UCSD-AML1 (cell line): ENCODE data around the gene PLA2G4C.

ENCODE experiments used
- DNase-seq: peaks from one replicate; lab custom pipeline; 2025; ENCODE audit not compliant: unreplicated experiment; lab: John Stamatoyannopoulos, UW

PLA2G4C gene, protein sequence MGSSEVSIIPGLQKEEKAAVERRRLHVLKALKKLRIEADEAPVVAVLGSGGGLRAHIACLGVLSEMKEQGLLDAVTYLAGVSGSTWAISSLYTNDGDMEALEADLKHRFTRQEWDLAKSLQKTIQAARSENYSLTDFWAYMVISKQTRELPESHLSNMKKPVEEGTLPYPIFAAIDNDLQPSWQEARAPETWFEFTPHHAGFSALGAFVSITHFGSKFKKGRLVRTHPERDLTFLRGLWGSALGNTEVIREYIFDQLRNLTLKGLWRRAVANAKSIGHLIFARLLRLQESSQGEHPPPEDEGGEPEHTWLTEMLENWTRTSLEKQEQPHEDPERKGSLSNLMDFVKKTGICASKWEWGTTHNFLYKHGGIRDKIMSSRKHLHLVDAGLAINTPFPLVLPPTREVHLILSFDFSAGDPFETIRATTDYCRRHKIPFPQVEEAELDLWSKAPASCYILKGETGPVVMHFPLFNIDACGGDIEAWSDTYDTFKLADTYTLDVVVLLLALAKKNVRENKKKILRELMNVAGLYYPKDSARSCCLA

DNA sequence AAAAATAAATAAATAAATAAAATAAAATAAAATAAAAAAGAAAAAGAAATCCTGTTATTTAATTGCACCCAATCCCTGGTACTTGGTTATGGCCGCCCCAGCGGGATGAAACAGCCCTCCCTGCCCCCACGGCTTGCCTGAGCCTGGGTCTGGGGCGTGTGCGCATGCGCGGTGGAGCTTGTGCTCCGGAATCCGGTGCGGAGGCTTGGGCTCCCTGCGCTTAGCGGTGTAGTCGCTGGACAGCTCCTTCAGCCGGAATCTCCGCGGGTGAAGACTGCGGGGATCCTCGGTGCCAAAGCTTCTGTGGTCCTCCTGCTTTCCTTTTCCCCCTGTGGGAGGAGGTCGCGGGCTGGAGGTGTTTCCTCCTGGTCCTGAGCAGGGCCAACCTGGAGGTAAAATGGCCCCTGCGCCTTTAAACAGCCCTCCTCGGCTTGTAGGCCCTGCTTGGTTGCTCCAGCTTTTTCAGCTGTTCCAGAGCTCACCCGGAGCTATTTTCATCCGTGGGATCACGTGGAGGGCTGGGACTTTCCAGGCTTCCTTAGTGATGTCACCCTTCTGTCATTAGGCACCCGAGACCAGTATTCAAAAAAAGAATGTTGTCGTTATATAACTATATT, at the start of gene PLA2G4C:
TSS of gene PLA2G4C (minus strand) at position 468 of the 617 bp plus-strand sequence. CDS start 4,288 bp downstream, outside the sequence.
- peak; percentile 93 for DNase-seq

- no peak for DNase-seq
Measured at GRCh38 chr19:48158210-48158790, 47.7 kb upstream of the PLA2G4C start.

GRCh38 chr19:48154003-48154402, 43.4 kb upstream of the PLA2G4C start:
- no peak for DNase-seq

DNA sequence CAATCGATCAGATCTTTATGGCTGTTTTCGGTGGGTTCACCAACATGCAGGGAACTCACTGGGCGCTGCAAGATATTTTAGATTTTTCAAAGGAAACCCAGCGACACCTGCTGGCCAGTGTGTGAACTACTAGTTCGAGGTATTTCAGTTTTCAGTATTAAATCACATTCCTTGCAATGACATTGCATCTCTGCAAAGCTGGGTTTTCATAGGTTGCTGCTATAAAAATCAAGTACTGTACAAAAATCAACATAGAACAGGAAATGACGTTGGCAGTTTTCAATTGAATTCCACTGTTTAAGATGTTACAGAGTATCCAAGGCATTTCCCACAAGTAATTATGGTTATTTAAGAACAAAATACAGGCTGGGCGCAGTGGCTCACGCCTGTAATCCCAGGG, 41.9 kb upstream of the PLA2G4C start:
- peak; percentile 61 for DNase-seq

DNA sequence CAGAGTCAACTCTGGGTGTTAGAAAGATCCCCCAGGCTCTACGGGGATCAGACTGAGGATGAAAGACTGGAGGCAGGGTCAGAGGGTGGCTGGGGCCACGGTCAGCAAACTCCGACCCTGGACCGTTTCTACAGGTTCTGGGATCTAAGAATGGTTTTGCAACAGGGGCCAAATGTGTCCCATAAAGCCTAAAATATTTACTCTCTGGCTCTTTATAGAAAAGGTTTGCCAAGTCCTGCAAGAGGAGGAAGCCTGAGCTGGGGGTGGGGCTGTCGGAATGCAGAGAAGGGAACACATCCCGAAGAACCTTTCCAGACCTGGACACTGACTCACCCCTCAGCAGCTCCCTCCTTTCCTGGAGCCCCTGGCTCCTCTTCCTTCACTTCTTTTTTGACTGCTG, 38.8 kb upstream of the PLA2G4C start:
- DNase-seq = no peak

GRCh38 chr19:48148576-48148975, 38.0 kb upstream of the PLA2G4C start:
- DNase-seq = no peak

GRCh38 chr19:48147597-48148175, 37.1 kb upstream of the PLA2G4C start:
- DNase-seq = no peak

GRCh38 chr19:48139053-48139452, 28.4 kb upstream of the PLA2G4C start:
- DNase-seq = no peak

DNA sequence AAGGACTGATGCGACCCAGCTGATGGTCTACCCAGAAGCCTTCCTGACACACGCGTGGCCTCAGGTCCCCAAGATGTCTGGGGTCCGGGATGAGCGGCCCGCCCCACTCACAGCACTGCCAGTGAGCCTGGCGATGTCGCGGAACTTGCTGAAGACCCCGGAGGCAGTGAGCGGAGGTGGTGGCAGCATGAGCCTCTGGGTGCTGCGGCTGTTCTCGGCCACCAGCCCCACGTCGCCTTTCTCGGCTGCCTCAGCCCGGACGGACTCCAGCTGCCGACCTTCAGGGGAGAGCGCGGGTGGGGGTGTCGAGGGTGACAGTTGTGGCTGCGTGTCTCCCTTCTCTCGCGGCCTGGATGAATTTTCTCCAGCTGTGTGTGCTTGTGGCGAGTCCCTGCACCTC, 26.8 kb upstream of the PLA2G4C start:
- DNase-seq = no peak

- DNase-seq = no peak
Measured at GRCh38 chr19:48136547-48136946, 25.9 kb upstream of the PLA2G4C start.

DNA sequence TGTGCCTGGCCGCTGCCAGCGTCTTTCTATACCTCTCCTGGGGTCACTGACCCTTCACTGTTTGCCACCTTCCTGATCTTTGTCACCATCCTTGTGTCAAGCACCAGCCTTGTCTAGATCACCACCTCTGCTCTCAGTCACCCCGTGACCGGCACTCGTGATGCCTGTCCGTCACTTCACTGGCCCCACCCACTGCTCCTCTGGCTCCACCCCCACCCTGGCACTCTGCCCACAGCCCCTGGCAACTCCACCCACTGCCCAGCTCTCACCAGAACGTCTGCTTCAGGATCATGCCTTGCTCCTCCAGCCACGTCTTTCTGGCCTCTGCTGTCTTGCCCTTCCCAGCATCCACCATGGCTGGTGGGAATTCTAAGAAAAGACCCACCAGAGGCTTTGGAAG, 24.8 kb upstream of the PLA2G4C start:
- DNase-seq = no peak

- no peak for DNase-seq
Measured at GRCh38 chr19:48133094-48133493, 22.5 kb upstream of the PLA2G4C start.

DNA sequence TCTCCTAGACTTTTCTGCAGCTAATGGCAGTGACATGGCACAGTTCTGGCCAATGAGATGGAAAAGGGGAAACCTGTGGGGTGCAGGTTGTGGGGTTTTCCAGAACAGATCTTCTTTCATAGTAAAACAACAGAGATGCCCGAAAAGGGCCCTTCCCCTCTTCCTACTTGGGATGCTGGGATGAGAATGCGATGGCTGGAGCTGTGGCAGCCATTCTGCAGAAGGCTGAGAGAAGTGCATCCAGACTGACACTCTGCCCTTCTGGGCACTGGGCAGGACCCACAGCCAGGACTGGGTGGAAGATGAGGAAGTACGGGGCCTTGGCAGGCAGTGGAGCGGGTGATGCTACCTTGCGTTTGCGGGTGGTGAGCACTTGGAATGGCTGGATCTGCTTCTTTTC, 16.9 kb upstream of the PLA2G4C start:
- no peak for DNase-seq

DNA sequence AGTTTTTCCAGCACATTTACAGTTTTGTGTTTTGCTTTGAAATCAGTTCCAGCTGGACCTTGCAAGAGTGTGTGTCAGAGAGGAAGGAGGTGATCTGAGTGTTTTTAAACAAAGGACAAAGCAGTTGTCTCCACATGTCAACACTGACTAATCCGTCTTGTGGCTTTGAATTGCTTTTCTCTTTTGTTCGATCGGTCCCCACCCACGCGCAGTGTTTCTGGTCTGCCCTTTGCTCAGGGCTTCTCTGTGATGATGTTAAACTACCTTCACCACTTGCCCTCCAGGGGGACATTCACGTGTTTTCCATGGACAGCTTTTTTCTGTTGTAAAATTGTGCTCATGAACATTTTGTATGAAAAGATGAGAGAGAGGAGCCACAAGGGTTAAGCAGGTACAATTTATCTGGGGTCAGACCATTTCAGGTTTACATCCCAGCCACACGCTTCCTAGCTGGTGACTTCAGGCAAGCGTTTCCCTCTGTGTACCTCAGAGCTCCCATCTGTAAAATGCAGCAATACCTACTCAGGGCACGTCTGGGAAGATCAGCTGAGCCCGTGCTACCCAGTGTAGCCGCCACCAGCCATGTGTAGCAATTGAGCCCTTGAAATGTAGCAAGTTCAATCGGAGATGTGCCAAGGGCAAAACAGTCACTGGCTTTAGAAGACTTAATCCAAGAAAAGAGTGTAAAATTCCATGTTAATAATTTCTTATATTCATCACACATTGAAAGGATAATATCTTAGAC, 13.5 kb upstream of the PLA2G4C start:
- DNase-seq = peak; percentile 19

- DNase-seq = no peak
Measured at GRCh38 chr19:48122421-48122820, 11.8 kb upstream of the PLA2G4C start.

GRCh38 chr19:48121909-48122371, 11.3 kb upstream of the PLA2G4C start:
- peak; percentile 80 for DNase-seq

DNA sequence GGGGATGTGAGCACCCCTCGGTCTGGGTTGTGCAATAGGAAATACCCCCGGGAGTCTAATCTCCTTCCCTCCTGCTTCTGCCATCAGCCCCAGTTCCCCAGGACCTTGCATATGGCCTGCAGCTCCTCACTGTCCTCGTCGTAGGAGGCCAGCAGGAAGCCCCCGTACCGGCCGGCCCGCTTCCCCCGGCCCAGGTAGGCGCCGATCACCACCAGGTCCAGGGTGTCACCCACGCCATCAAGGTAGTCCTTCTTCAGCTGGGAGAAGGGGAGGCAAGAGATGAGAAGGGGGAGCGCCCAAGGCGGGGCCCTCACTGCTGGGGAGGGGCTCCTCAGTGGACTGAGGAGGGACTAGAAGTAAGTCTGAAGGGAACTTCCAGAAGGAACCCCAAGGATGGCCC, 10.4 kb upstream of the PLA2G4C start:
- no peak for DNase-seq

DNA sequence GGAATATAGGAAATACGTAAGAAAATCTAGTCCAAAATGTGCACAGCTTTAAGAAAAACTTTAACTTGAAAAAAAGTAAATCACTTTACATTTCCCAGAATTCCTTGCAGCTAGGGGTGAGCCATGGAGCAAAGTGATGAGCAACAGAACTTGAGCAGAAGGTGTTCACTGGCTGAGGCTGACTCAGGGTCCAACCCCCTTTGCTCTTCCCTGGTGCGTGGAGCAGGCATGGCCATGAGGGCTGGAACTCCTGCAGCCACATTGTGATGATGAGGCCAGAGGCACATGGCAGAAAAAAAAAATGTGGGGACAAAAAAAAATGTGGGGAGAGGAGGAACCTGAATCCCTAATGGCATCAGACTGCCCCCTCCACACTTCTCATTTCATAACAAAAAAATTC, 9.9 kb upstream of the PLA2G4C start:
- DNase-seq = no peak

GRCh38 chr19:48118131-48118517, 7.5 kb upstream of the PLA2G4C start:
- no peak for DNase-seq

GRCh38 chr19:48117515-48118130, 7.0 kb upstream of the PLA2G4C start:
- no peak for DNase-seq
